ENCODE measurements around the gene CRIM1. TPM values are rescaled to one million over a fixed set of nuclear protein-coding genes. Genes with fewer than 3 reads are reported as not detected.

CRIM1 gene
- total and polyA plus RNA-seq, 12 donors, result 14.1 to 83.6 (median 54.8) TPM

GRCh38 chr2:36408198-36408703, 52.7 kb downstream of the CRIM1 start:
- DNase-seq (peak in 1 of 2 donors; percentile 19), ATAC-seq (peak; percentile 49 to 79 (median 66))
- Histone ChIP-seq H3K4me3 (peak overlapping the region in 3 of 10 donors; percentile 4 to 14 (median 5)), H3K9me3 (no peaks in the 10 kb centered on the region), H3K27ac (peak overlapping the region; percentile 0 to 80 (median 47)), H3K36me3 (no peaks in the 10 kb centered on the region), H3K4me1 (peaks cover 24 to 100% (median 66%) of the 10 kb centered on the region in 9 donors), H3K27me3 (no peaks in the 10 kb centered on the region)
- WGBS, 2 donors, result 43 to 58% methylated on average over 10 of the region's 10 CpGs
- intact Hi-C loops (cut with DNase I), result loop anchor here in 1 of 10 donors (5.0 kb wide), 1 partner anchor 41 kb away; no protein-coding TSS in a partner anchor
- no peak for TF ChIP-seq CTCF (IDR thresholded peaks at IDR 0.05)

GRCh38 chr2:36409335-36409734, 53.8 kb downstream of the CRIM1 start:
- H3K36me3 ChIP-seq, result no peaks in the 10 kb centered on the region
- DNase-seq (no peak), ATAC-seq (no peak)
- peak overlapping the region in 7 of 10 donors; percentile 5 to 80 (median 44) for H3K27ac ChIP-seq
- H3K4me1 ChIP-seq, result peaks cover 24 to 100% (median 77%) of the 10 kb centered on the region in 9 donors
- no peaks in the 10 kb centered on the region for H3K27me3 ChIP-seq
- intact Hi-C loops (cut with DNase I), result loop anchor here in 1 of 10 donors (5.0 kb wide), 1 partner anchor 42 kb away; no protein-coding TSS in a partner anchor
- H3K9me3 ChIP-seq, result no peaks in the 10 kb centered on the region
- H3K4me3 ChIP-seq, result no peak overlapping the region
- WGBS, 2 donors, result 92 to 100% methylated on average over 2 of the region's 2 CpGs
- TF ChIP-seq CTCF (IDR thresholded peaks at IDR 0.05), result no peak

DNA sequence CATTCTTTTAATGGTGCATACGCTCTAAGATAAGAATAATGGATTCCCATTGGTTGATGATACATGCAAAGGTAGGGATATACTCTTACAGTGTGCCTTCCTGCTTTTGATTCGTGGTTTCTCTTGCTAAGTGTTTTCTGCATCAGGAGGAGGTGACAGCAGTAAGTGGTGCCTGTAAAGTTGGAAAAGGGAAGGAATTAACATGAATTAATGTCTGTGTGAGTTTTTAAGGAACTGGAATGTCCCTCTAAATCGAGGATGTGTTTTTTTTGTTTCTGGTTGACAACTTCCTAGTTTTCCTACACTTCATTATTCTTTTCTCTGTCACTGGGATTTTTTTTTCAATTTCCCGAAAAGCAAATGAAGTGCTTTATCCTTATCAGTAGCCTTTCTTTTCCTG, 54.4 kb downstream of the CRIM1 start:
- Histone ChIP-seq H3K4me3 (no peak overlapping the region), H3K36me3 (no peaks in the 10 kb centered on the region), H3K27ac (peak overlapping the region in 8 of 10 donors; percentile 5 to 80 (median 40)), H3K9me3 (no peaks in the 10 kb centered on the region), H3K27me3 (no peaks in the 10 kb centered on the region), H3K4me1 (peaks cover 24 to 100% (median 83%) of the 10 kb centered on the region in 9 donors)
- no peak for DNase-seq
- no peak for TF ChIP-seq CTCF (IDR thresholded peaks at IDR 0.05)
- peak in 1 of 8 donors; percentile 6 for ATAC-seq
- 37 to 45% methylated on average over 4 of the region's 4 CpGs for WGBS, 2 donors
- intact Hi-C loops (cut with DNase I), result loop anchor here in 4 of 10 donors (5.0 kb wide), 3 partner anchors 43 to 53 kb away; partner anchors contain the start of gene CRIM1 (in 3 of the 4)

- H3K4me1 ChIP-seq, result peaks cover 24 to 100% (median 88%) of the 10 kb centered on the region in 9 donors
- H3K27ac ChIP-seq, result peak overlapping the region in 6 of 10 donors; percentile 5 to 80 (median 52)
- no peaks in the 10 kb centered on the region for H3K9me3 ChIP-seq
- TF ChIP-seq CTCF (IDR thresholded peaks at IDR 0.05), result no peak
- WGBS, 2 donors, result 54 to 74% methylated on average over 4 of the region's 4 CpGs
- H3K36me3 ChIP-seq, result no peaks in the 10 kb centered on the region
- H3K4me3 ChIP-seq, result no peak overlapping the region
- DNase-seq (no peak), ATAC-seq (no peak)
- no peaks in the 10 kb centered on the region for H3K27me3 ChIP-seq
- intact Hi-C loops (cut with DNase I), result loop anchor here in 3 of 10 donors (5.0 kb wide), 2 partner anchors 47 to 53 kb away; partner anchors contain the start of gene CRIM1 (in 3 of the 3)
Observed at GRCh38 chr2:36410681-36411080, 55.1 kb downstream of the CRIM1 start.
